ENCODE data around the gene PCDHB13. TPM values are rescaled to one million over a fixed set of nuclear protein-coding genes. Genes with fewer than 3 reads are reported as not detected.
"Not testable (repeated sequence)": the region's sequence is repeated elsewhere in the genome, so short reads cannot be mapped to it uniquely, and the experiment has no call there.

Gene PCDHB13
- total and polyA plus RNA-seq, 9 donors: 1.3 to 5.9 (median 4.4) TPM

DNA sequence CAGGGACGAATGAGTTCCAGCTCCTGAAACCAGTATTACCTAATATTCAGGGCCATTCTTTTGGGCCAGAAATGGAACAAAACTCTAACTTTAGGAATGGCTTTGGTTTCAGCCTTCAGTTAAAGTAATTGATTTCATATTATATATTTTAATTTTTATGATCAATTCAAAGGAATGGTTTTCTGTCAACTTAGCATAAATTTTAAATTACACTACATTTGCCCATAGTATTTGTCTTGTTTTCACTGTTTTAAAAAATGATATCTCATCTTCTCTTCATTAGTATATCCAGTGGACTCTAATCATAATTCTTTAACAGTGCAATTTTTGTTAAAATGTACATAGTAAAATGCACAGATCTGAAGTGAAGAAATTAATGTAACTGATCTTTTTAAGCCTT is 33.4 kb upstream of the PCDHB13 start:
- no peak for DNase-seq
- intact Hi-C loops (cut with DNase I): no loop called here
- H3K27ac ChIP-seq: no peak overlapping the region
- no peak overlapping the region for H3K4me3 ChIP-seq
- peaks cover 0 to 14% of the 10 kb centered on the region in 2 donors for H3K9me3 ChIP-seq
- TF ChIP-seq, protein P1, sequence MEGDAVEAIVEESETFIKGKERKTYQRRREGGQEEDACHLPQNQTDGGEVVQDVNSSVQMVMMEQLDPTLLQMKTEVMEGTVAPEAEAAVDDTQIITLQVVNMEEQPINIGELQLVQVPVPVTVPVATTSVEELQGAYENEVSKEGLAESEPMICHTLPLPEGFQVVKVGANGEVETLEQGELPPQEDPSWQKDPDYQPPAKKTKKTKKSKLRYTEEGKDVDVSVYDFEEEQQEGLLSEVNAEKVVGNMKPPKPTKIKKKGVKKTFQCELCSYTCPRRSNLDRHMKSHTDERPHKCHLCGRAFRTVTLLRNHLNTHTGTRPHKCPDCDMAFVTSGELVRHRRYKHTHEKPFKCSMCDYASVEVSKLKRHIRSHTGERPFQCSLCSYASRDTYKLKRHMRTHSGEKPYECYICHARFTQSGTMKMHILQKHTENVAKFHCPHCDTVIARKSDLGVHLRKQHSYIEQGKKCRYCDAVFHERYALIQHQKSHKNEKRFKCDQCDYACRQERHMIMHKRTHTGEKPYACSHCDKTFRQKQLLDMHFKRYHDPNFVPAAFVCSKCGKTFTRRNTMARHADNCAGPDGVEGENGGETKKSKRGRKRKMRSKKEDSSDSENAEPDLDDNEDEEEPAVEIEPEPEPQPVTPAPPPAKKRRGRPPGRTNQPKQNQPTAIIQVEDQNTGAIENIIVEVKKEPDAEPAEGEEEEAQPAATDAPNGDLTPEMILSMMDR (IDR thresholded peaks at IDR 0.05): no peak
- TF ChIP-seq POLR2A (IDR thresholded peaks at IDR 0.05) (no peak), EP300 (IDR thresholded peaks at IDR 0.05) (no peak)
- H3K27me3 ChIP-seq: no peaks in the 10 kb centered on the region
- H3K4me1 ChIP-seq (ENCODE audit: insufficient read depth): no peaks in the 10 kb centered on the region
- H3K36me3 ChIP-seq: no peaks in the 10 kb centered on the region
- WGBS, 3 donors: 35 to 46% (median 43%) methylated on average over 1 of the region's 1 CpG

DNA sequence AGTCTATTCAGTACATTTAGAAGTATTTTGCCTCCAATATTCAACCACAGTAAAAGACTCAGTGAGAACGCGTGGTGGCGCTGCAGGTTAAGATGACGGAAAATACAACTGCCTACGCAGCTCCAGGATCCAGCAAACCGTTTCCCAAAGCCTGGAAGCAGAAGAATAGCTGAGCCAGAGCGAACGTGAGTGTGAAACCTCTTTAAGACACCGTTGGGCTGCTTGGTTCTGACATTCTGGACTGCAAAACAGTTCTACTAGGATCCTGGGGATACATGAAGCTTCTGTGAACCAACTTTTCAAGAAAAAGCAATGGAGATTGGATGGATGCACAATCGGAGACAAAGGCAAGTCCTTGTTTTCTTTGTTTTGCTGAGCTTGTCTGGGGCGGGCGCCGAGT is 31.5 kb upstream of the PCDHB13 start, which contains the start of gene PCDHB16:
TSS of gene PCDHB16 (plus strand) at position 140 of the 400 bp plus-strand sequence. CDS start at position 313, 173 bp downstream.
- H3K4me1 ChIP-seq (ENCODE audit: insufficient read depth): no peaks in the 10 kb centered on the region
- intact Hi-C loops (cut with DNase I): no loop called here
- DNase-seq: peak; percentile 37 to 75 (median 61)
- H3K9me3 ChIP-seq: peaks cover 0 to 21% of the 10 kb centered on the region in 2 donors
- peak within 1 kb of the TSS; percentile 8 for H3K27ac ChIP-seq
- 7 to 11% (median 9%) methylated on average over 13 of the region's 13 CpGs for WGBS, 3 donors
- no peaks in the 10 kb centered on the region for H3K27me3 ChIP-seq
- H3K4me3 ChIP-seq: peak within 1 kb of the TSS; percentile 18
- H3K36me3 ChIP-seq: no peaks in the 10 kb centered on the region
- TF ChIP-seq, protein P1 (IDR thresholded peaks at IDR 0.05): peak in 2 of 3 donors; percentile 28 to 39
- TF ChIP-seq POLR2A (IDR thresholded peaks at IDR 0.05): no peak

DNA sequence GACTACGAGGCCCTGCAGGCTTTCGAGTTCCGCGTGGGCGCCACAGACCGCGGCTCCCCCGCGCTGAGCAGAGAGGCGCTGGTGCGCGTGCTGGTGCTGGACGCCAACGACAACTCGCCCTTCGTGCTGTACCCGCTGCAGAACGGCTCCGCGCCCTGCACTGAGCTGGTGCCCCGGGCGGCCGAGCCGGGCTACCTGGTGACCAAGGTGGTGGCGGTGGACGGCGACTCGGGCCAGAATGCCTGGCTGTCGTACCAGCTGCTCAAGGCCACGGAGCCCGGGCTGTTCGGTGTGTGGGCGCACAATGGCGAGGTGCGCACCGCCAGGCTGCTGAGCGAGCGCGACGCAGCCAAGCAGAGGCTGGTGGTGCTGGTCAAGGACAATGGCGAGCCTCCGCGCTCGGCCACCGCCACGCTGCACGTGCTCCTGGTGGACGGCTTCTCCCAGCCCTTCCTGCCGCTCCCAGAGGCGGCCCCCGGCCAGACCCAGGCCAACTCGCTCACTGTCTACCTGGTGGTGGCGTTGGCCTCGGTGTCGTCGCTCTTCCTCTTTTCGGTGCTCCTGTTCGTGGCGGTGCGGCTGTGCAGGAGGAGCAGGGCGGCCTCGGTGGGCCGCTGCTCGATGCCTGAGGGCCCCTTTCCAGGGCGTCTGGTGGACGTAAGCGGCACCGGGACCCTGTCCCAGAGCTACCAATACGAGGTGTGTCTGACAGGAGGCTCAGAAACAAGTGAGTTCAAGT is 29.4 kb upstream of the PCDHB13 start:
- DNase-seq; H3K4me1 ChIP-seq (ENCODE audit: insufficient read depth); H3K36me3 ChIP-seq; intact Hi-C loops (cut with DNase I); H3K27me3 ChIP-seq; H3K27ac ChIP-seq; H3K4me3 ChIP-seq: not testable (repeated sequence)
- peaks cover 0 to 24% of the 10 kb centered on the region in 2 donors for H3K9me3 ChIP-seq
- 26 to 37% (median 30%) methylated on average over 18 to 47 of the region's 69 CpGs for WGBS, 3 donors

DNA sequence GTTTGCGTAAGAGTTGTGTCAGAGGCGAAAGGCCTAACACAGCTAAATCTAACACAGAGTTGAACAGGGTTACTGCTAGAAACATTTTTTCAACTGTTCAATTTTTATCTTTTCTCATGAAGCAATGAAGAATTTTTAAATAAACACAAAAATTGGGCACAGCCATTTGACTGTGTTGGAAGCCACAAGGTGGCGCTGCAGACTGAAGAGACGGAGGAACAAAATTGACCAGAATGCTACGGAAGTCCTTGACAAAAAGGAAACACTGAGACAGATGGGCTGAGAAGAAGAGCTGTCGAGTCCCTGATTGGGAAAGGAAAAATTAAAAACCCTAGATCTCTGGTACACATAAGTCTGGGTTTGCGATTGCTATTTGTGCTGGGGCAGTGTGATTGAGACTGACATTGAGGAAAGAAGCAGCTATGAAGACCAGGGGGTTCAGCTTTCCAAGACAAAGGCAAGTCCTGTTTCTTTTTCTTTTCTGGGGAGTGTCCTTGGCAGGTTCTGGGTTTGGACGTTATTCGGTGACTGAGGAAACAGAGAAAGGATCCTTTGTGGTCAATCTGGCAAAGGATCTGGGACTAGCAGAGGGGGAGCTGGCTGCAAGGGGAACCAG is 26.7 kb upstream of the PCDHB13 start, which contains the start of gene PCDHB9:
TSS of gene PCDHB9 (plus strand) at position 265 of the 616 bp plus-strand sequence. CDS start at position 423, 158 bp downstream.
- no peak within 1 kb of the TSS for H3K27ac ChIP-seq
- WGBS, 3 donors: 12 to 23% (median 17%) methylated on average over 9 of the region's 9 CpGs
- no peak within 1 kb of the TSS for H3K4me3 ChIP-seq
- no peaks in the 10 kb centered on the region for H3K36me3 ChIP-seq
- peaks cover 0 to 24% of the 10 kb centered on the region in 2 donors for H3K9me3 ChIP-seq
- TF ChIP-seq EP300 (IDR thresholded peaks at IDR 0.05) (no peak), POLR2A (IDR thresholded peaks at IDR 0.05) (no peak)
- TF ChIP-seq, protein P1 (IDR thresholded peaks at IDR 0.05): no peak
- intact Hi-C loops (cut with DNase I): no loop called here
- no peaks in the 10 kb centered on the region for H3K4me1 ChIP-seq (ENCODE audit: insufficient read depth)
- DNase-seq: peak in 1 of 5 donors; percentile 33
- H3K27me3 ChIP-seq: no peaks in the 10 kb centered on the region

DNA sequence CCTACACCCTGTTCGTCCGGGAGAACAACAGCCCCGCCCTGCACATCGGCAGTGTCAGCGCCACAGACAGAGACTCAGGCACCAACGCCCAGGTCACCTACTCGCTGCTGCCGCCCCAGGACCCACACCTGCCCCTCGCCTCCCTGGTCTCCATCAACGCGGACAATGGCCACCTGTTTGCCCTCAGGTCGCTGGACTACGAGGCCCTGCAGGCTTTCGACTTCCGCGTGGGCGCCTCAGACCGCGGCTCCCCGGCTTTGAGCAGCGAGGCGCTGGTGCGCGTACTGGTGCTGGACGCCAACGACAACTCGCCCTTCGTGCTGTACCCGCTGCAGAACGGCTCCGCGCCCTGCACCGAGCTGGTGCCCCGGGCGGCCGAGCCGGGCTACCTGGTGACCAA is 25.0 kb upstream of the PCDHB13 start:
- H3K9me3 ChIP-seq: peaks cover 0 to 22% of the 10 kb centered on the region in 2 donors
- H3K27me3 ChIP-seq; intact Hi-C loops (cut with DNase I); H3K4me3 ChIP-seq; H3K36me3 ChIP-seq; H3K27ac ChIP-seq; H3K4me1 ChIP-seq (ENCODE audit: insufficient read depth); DNase-seq: not testable (repeated sequence)
- WGBS, 3 donors: 23 to 34% (median 28%) methylated on average over 11 to 32 of the region's 37 CpGs

DNA sequence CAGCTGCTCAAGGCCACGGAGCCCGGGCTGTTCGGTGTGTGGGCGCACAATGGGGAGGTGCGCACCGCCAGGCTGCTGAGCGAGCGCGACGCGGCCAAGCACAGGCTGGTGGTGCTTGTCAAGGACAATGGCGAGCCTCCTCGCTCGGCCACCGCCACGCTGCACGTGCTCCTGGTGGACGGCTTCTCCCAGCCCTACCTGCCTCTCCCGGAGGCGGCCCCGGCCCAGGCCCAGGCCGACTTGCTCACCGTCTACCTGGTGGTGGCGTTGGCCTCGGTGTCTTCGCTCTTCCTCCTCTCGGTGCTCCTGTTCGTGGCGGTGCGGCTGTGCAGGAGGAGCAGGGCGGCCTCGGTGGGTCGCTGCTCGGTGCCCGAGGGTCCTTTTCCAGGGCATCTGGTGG is 24.6 kb upstream of the PCDHB13 start:
- intact Hi-C loops (cut with DNase I); H3K4me3 ChIP-seq; H3K27ac ChIP-seq; H3K4me1 ChIP-seq (ENCODE audit: insufficient read depth); DNase-seq; H3K27me3 ChIP-seq; H3K36me3 ChIP-seq: not testable (repeated sequence)
- WGBS, 3 donors: 22 to 38% (median 27%) methylated on average over 19 to 35 of the region's 35 CpGs
- H3K9me3 ChIP-seq: peaks cover 0 to 21% of the 10 kb centered on the region in 2 donors
